Esophagus muscularis mucosa (tissue), 4 donors: ENCODE measurements around the gene RAB33A.

ENCODE experiments used
- CTCF ChIP-seq, 3 experiments: fragments of 200-600 bp in 2 of 3; fragments of 450-650 bp in 1 of 3; sonication (generic) in 2 of 3; IDR thresholded peaks; one replicate each; pipeline ENCODE4 v1.5.1; 2017 to 2019; ENCODE audit warnings: antibody characterized with exemption in 3 of 3, mild to moderate bottlenecking in 2 of 3, moderate library complexity in 1 of 3
- EP300 ChIP-seq: sonication (generic); formaldehyde crosslinking; IDR thresholded peaks from one replicate; pipeline ENCODE4 v1.6.1; 2017; ENCODE audit warnings: antibody characterized with exemption
- POLR2A ChIP-seq: fragments of 450-650 bp; IDR thresholded peaks from one replicate; pipeline ENCODE4 v1.6.1; 2017; ENCODE audit warnings: antibody characterized with exemption, moderate library complexity, mild to moderate bottlenecking, low read depth
- POLR2AphosphoS5 ChIP-seq, 2 donors: sonication (generic); formaldehyde crosslinking; IDR thresholded peaks; one replicate each; pipeline ENCODE4 v1.6.1; 2017; ENCODE audit warnings: antibody characterized with exemption in 2 of 2

- TF ChIP-seq POLR2A (no peak), CTCF (IDR thresholded peaks at IDR 0.05) (no peak), EP300 (no peak), POLR2AphosphoS5 (IDR thresholded peaks at IDR 0.05) (no peak)
Observed at GRCh38 chrX:130139474-130140201, 32.1 kb upstream of the RAB33A start.
